Cortex of kidney (tissue), 1 donor: ENCODE data around the gene MDM2.
"Not testable (repeated sequence)": the region's sequence is repeated elsewhere in the genome, so short reads cannot be mapped to it uniquely, and the experiment has no call there.

Source experiments
- DNase-seq: peaks from one replicate; lab custom pipeline; 2025; lab: John Stamatoyannopoulos, UW

The MDM2 gene

GRCh38 chr12:68806488-68807237 is 1.3 kb upstream of the MDM2 start:
- DNase-seq: no peak

GRCh38 chr12:68807274-68807575 is 752 bp upstream of the MDM2 start:
- not testable (repeated sequence) for DNase-seq

GRCh38 chr12:68808388-68809189 is 612 bp downstream of the MDM2 start:
- DNase-seq: peak; percentile 27

DNA sequence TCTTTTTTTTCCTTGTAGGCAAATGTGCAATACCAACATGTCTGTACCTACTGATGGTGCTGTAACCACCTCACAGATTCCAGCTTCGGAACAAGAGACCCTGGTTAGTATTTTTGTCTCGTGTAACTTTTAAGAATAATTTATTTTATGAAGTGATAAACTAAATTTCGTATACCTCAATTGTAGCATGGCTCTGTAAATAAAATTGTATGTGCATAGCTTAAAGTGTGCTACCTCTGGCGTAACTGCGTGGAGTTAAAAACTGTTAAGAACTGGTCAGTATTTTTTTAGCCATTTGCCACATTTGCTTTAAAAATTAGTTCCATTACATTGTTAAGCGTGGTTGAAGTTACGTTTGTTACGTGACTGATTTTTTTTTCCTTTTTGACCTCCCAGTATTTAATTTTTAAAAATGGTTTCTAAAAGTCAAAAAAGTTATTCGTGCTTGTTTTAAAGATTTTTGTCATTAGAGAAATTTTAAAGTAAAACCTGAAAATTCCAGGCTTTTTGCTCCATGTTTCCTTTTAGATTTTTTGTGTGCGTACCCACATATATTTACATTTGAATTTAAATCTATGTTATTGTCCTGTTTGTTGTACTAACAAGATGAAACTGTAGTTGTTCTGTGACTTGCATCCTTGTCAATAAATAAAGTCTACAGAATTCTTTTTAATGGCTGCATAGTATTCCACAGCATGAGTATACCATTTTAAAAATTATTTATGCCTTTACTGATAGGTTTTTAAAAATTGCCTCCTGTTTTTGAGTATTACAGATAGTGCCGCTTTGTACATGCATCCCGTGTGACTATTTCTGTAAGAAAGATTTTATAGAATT is 1.4 kb downstream of the MDM2 start:
- no peak for DNase-seq

GRCh38 chr12:68810027-68810389 is 2.0 kb downstream of the MDM2 start:
- DNase-seq: not testable (repeated sequence)

DNA sequence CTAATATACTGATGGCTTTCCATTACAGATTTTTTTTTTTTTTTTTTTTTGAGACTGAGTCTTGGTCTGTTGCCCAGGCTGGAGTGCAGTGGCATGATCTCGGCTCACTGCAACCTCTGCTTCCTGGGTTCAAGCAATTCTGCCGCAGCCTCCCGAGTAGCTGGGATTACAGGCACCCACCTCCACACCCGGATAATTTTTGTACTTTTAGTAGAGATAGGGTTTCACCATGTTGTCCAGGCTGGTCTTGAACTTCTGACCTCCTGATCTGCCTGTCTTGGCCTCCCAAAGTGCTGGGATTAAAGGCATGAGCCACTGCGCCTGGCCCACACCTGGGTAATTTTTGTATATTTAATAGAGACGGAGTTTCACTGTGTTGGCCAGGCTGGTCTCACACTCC is 3.6 kb downstream of the MDM2 start:
- not testable (repeated sequence) for DNase-seq

- no peak for DNase-seq
Observed at GRCh38 chr12:68812553-68813241, 4.7 kb downstream of the MDM2 start.

DNA sequence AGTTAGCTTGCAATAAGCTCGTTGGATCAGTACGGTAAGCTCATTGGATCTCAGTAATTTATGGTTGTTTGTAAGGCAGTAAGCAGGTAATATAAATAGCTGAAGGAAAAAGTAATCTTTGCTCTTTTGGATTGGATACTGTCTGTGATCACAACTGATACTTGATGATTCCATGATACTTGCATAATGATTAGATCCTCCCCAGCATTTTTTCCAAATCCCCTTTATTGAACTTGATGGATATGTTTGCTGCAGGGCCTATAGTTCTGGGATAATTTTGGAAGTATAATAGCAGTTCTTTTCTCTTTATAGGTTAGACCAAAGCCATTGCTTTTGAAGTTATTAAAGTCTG is 5.2 kb downstream of the MDM2 start:
- DNase-seq: no peak

DNA sequence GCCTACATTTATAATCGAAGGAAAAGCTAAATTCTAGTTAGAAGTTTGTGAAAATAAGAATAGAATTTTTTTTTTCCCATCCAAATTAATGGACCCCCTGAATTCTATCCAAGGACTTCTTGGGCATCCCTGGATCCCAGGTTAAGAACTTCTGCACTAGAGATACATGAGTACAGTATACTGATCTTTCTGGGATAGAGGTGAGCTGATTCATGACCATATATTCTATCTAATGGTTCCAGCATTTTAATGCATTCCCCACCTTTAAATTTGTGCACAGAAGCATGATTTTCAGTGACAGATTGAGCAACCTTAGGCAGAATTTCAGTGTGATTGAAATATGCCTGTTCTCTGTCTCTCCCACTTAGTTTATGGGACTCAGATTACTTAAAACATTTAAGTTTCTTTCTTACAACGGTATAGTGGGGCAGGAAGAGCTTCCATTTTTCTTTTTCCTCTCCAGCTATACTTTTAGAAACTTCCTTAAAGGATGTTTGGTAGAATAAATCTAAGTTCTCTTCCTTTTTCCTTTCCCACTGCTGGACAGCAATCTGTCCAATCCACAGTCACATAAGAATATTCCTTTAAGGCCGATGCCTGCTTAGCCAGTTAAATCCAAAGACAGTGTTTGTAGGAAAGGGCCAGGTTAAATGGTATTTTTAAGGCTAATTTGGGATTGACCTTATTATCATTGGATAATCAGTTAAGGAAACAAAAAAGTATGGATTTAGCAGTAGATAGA is 6.7 kb downstream of the MDM2 start:
- DNase-seq: no peak

- no peak for DNase-seq
Observed at GRCh38 chr12:68815232-68815927, 7.4 kb downstream of the MDM2 start.

DNA sequence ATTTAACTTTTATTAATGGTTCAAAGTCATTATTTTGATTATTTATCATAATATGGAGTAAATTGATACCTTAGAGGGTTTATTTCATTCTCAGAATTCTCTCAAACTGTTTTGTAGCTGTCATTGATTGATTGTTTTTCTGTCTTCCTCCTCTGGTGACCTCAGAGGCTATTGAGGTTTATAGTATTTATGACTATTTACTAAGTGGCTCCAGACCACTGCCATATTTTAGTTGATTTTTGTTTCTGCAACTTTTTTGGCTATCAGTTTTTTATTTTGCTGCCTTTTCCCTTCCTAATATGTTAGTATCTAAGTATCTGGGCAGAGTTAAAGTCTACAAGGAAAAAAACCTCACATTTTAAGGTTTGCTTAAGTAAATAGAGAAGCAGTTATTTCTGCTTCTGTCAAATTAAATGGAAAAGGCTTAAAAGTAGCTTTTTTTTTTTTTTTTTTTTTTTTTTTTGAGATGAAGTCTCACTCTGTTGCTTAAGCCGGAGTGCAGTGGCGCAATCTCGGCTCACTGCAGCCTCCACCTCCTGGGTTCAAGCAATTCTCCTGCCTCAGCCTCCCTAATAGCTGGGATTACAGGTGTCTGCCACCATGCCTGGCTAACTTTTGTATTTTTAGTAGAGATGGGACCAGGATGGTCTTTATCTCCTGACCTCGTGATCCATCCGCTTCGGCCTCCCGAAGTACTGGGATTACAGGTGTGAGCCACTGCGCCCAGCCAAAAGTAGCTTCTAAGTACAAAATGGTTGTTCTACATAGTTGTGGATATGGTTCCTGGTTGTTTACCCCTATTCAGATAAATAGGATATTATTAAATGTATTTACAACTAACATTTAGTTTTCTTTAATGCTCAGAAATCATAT is 8.2 kb downstream of the MDM2 start:
- DNase-seq: no peak

DNA sequence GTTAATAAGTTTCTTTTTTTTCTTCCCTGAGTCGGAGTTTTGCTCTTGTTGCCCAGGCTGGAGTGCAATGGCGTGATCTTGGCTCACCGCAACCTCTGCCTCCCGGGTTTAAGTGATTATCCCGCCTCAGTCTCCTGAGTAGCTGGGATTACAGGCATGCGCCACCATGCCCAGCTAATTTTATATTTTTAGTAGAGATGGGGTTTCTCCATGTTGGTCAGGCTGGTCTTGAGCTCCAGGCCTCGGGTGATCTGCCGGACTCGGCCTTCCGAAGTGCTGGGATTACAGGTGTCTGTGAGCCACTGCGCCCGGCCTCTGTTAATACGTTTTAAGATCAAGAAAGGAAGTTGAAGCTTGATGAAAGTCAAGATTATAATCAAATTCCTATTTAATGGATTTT is 11.5 kb downstream of the MDM2 start:
- not testable (repeated sequence) for DNase-seq

GRCh38 chr12:68821357-68822188 is 13.6 kb downstream of the MDM2 start:
- DNase-seq: no peak

GRCh38 chr12:68823696-68824095 is 15.7 kb downstream of the MDM2 start:
- DNase-seq: no peak

DNA sequence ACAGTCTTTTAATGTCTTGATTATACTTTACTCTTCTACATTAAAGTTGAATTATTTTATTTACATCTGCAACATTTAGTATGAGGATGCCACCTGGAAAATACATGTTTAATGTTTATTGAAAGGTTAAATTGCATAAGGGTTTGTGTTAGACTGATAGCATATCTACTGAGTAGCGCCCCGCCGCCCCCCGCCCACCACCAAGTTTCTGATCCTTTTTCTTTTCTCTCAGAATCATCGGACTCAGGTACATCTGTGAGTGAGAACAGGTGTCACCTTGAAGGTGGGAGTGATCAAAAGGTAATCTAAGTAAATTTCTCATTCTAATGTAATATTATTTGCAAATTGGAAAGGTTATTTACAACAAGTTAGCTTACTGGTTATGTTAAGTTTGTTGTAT is 16.2 kb downstream of the MDM2 start:
- DNase-seq: no peak

GRCh38 chr12:68824597-68825250 is 16.7 kb downstream of the MDM2 start:
- DNase-seq: no peak

DNA sequence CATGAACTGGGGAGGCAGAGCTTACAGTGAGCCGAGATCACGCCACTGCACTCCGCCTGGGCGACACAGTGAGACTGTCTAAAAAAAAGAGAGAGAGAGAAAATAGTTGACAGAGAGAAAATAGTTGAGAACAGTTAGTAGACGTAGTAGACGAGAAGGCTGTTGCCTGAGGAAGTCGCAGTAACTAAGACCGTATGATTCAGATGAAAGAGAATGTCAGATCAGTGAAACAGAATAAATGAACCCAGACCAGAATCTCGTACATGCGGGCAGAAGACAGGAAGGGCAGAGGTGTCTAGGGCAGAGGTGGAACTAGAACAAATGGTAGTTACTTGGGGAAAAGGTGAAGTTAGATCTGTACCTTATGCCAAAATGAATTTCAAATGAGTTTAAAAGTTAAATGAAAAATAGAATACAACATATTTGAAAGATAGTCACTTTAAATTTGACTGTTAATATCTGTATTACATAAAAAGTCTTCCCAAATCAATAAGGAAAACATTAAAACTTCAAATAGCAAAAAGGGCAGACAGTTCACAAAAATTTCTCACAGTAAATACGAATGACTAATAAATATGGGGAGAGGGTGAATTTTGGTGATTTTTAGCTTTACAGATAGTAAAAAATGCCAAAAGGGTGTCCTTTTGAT is 17.7 kb downstream of the MDM2 start:
- DNase-seq: no peak
